ENCODE data around the gene CLK4.
"Not testable (repeated sequence)": the region's sequence is repeated elsewhere in the genome, so short reads cannot be mapped to it uniquely, and the experiment has no call there.

CLK4 gene

DNA sequence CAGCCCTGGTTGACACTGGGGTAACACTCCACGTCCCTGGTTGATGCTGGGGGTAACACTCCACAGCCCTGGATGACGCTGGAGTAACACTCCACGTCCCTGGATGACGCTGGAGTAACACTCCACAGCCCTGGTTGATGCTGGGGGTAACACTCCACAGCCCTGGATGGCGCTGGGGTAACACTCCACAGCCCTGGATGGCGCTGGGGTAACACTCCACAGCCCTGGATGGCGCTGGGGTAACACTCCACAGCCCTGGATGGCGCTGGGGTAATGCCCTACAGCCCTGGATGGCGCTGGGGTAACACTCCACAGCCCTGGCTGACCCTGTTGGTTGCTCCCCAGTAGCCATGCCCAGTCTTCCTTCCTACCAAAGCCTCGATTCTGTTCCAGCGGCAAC lies 41.4 kb downstream of the CLK4 start:
- not testable (repeated sequence) for DNase-seq

- no peak for DNase-seq
Measured at GRCh38 chr5:178583279-178583678, 43.6 kb downstream of the CLK4 start.

GRCh38 chr5:178582291-178582690 lies 44.6 kb downstream of the CLK4 start:
- DNase-seq: no peak

GRCh38 chr5:178581621-178582020 lies 45.2 kb downstream of the CLK4 start:
- DNase-seq: no peak

DNA sequence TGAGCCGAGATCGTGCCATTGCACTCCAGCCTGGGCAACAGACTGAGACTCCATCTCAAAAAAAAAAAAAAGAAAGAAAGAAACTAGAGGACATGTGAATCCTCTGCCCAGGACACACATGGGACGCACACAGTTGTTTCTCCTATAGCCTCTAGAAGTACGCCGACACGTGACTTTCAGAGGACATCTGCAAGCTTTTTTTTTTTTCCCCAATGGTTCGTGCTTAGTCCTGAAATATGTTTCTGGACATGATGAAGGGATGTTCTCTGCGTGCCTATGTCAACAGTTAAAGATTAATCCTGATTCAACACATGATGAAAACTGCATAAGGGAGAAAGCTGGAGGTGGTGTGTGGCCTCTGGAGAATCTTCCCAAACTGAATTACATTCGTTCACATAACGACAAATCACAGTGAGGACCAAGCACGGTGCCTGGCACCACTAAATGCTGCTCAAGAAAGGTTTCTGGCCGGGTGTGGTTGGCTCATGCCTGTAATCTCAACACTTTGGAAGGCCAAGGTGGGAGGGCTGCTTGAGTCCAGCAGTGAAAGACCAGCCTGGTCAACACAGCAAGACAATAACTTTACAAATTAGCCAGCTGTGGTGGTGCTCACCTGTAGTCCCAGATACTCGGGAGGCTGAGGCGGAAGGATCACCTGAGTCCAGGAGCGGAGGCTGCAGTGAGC lies 46.4 kb downstream of the CLK4 start:
- no peak for DNase-seq

DNA sequence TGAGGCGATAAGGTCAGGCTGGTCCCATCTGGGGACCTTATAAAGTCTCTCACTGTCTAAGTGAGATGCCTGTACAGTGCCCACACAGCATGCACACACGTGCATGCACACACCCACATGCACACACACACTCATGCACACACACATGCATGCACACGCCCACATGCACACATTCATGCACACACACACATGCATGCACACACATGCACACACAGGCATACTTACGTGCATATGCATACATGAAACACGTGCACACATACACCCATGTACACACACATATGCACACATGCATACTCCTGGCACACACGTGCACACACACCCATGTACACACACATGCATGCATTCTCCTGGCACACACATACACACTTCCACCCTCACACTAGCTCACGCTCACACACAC lies 48.9 kb downstream of the CLK4 start:
- no peak for DNase-seq

DNA sequence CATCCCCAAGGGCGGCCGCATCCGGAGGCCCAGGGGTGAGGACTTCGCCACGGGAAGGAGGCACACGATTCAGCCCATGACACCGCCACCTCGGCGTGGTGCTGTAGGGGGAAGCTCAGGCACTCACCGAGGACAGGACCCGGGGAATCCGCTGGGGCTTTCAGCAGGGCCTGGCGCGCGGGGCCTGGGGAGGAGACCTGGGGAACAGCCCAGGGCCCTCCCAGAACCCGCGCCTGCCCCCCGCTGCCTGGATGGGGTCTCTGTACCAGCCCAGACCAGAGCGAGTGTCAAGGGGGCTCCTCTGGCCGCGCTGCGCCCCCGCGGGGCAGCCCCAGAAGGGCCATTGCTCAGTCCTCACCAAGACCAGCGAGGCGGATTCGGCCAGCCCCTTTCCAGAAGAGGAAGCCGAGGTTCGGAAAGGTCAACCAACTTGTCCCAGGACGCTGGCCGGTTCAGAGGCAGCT lies 49.4 kb downstream of the CLK4 start:
- DNase-seq: no peak

GRCh38 chr5:178576591-178577351 lies 50.1 kb downstream of the CLK4 start:
- DNase-seq: no peak

DNA sequence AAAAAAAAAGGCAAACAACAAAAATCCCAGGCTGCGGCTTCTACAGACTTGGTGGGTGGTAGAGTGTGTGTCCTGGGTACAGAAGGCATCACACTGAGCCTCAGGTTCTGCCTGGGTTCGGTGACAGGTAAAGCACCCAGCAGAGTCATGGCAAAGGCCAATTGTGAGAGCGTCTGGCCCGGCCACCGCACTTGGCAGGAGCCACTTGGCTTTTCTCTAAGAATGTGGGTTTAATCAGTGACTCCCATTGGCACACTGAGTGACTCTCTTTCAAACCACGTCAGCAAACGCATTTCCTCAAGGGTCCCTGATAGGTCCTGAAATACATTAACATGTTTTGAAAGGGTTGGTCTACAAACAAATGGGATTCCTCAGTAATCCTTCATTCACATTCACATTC lies 53.6 kb downstream of the CLK4 start:
- no peak for DNase-seq

GRCh38 chr5:178572617-178573016 lies 54.2 kb downstream of the CLK4 start:
- DNase-seq: no peak

- no peak for DNase-seq
Measured at GRCh38 chr5:178569485-178569884, 57.4 kb downstream of the CLK4 start.

GRCh38 chr5:178564811-178565550 lies 61.9 kb downstream of the CLK4 start:
- DNase-seq: no peak

- no peak for DNase-seq
Measured at GRCh38 chr5:178564397-178564796, 62.5 kb downstream of the CLK4 start.

DNA sequence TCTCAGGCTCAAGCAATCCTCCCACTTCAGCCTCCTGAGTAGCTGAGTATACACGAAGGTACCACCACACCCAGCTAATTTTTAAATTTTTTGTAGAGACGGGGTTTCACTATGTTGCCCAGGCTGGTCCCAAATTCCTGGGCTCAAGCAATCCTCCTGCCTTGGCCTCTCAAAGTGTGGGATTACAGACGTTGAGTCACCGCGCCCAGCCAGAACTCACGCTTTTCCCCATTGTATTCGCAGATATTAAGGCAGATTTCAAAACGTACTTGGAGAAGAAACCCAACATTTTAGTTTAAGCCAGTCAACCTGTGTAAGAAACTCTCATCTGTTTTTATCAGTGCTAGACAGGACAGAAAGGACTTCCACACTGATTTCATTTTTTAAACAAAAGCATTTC lies 63.2 kb downstream of the CLK4 start:
- DNase-seq: no peak

DNA sequence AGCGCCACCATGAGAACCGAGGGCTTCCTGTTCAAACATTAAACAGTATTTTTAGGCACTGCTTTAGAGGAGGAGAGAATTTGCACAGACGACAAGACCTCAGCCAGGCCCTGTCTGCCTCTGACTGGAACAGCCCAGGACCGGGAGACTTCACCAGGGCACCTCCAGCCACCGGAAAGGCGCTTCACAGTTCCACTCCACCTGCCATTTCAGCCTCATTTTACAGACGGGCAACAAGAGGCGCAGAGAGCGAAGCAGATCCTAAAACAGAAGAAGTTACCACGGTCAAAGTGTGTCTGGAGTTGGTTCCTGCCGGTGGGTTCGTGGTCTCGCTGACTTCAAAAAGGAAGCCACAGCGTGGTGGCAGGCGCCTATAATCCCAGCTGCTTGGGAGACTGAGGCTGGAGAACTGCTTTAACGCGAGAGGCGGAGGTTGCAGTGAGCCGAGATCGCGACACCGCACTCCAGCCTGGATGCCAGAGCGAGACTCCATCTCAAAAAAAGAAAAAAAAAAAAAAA lies 65.0 kb downstream of the CLK4 start:
- DNase-seq: no peak

DNA sequence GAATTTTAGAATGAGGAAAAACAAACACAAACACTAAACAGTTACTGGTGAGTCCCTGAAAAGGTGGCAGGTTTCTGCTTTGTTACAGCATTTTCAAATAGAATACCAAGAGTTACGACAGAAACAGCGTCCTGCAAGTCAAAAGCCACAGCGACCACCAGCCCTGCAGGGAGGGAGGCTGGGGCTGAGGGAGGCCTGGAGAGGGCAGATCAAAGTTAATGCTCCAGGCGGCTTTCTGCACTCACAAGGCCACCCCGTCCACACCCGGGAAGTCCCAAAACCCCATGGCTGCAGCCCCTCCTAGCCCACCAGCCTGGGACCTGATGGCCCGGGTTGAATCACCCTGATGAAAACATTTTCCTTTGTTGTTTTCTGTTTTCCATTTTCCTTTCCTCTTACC lies 65.9 kb downstream of the CLK4 start:
- no peak for DNase-seq

DNA sequence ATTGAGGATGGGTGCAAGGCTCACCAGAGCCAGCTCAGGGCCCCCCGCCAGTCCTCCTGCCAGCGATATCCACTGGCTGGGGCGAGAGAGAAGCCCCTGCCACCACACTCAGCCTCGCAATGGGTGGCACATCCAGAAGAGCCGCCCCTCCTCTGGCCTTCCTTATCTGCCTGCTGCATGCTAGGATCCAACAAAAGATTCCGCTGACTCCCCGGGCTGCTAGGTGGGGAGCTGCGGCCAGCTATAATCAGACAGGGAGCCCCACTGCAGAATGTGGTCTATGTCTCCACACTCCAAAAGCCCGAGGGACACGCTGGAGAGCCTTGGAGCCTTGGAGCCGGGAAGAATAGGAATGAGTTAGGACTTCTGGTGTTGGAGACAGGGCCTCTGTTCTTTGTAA lies 69.4 kb downstream of the CLK4 start:
- no peak for DNase-seq

- no peak for DNase-seq
Measured at GRCh38 chr5:178555771-178556211, 71.1 kb downstream of the CLK4 start.

DNA sequence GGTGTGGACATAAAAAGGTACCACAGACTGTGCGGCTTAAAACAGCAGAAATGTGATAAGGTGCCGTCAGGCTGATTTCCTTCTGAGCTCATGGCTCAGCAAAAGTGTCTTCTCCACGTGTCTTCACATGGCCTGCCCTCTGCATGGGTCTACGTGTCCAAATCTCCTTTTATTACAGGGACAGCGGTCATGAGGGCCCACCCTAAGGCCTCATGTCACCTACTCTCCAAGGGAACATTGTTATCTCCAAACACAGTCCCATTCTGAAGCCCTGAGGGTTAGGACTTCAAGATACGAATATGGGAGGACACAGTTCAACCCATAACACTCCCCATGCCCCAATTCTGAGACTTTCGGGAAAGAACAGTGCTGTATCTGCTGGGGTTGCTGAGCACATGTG lies 71.8 kb downstream of the CLK4 start:
- DNase-seq: no peak

DNA sequence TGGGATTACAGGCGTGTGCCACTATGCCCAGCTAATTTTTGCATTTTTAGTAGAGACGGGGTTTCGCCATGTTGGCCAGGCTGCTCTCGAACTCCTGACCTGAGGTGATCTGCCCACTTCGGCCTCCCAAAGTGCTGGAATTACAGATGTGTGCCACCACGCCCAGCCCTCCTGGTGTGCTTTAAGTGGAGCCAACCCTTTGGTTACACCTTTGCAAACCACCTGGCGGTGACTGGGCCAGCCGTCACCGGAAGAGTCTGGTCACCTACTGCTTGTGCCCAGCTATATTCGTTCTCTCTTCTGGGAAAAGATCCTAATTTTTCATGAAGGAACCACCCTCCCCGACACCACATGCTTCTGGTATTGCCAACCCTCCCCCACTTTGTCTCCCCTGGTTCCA lies 72.5 kb downstream of the CLK4 start:
- no peak for DNase-seq

DNA sequence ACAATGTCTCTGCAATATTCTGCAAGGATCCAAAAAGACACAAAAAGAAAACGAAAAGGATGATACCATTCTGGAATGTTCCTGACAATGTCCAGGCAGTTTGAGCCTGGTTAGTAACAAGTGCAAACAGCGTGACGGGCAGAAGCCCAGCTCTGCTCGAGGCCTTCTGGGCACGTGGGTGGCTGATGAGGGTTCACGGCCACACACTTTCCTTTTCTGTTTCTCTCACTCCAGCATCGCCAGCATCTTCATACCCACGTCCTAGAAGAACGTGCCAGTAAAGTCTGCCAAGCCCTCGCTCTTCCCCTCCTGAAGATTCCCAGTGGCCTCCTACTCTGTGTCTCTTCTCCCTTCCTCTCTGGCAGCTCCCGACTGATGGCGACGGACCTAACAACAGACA lies 73.3 kb downstream of the CLK4 start:
- DNase-seq: no peak
